Progenitor cell of endocrine pancreas (in vitro differentiated cells): ENCODE measurements around the gene RPL41. TPM values are rescaled to one million over a fixed set of nuclear protein-coding genes. Genes with fewer than 3 reads are reported as not detected.

ENCODE experiments used
- DNase-seq: peaks from one replicate; pipeline ENCODE4 v3.0.0; 2021; ENCODE audit warnings: low spot score; ENCODE audit not compliant: unreplicated experiment
- H3K27ac Mint-ChIP-seq: 2 replicates; pipeline ENCODE4 v1.8.0; 2021; ENCODE audit warnings: mild to moderate bottlenecking, moderate library complexity, mixed read lengths
- H3K27me3 Mint-ChIP-seq: 2 replicates; pipeline ENCODE4 v1.8.0; 2021; ENCODE audit warnings: mixed read lengths
- H3K36me3 Mint-ChIP-seq: 2 replicates; pipeline ENCODE4 v1.8.0; 2022; ENCODE audit warnings: mixed read lengths; ENCODE audit not compliant: insufficient read depth
- H3K4me1 Mint-ChIP-seq: 2 replicates; pipeline ENCODE4 v1.8.0; 2021; ENCODE audit warnings: low read depth, mixed read lengths
- H3K4me3 Mint-ChIP-seq: 2 replicates; pipeline ENCODE4 v1.8.0; 2021; ENCODE audit warnings: low read depth, mild to moderate bottlenecking, moderate library complexity, mixed read lengths
- H3K9me3 Mint-ChIP-seq: 2 replicates; pipeline ENCODE4 v1.8.0; 2021; ENCODE audit warnings: low read depth, mixed read lengths
- total RNA-seq: library from RNA; stranded (reverse); gene quantifications from 2 replicates; pipeline ENCODE4 v1.2.1, GENCODE V29; 2021
- TF ChIP-seq, protein P1 (sequence below): fragments of 200-600 bp; sonication (generic); IDR thresholded peaks from one replicate; pipeline ENCODE4 v1.5.0; 2021; ENCODE audit warnings: antibody characterized with exemption, mild to moderate bottlenecking; ENCODE audit not compliant: unreplicated experiment

Gene RPL41
- total RNA-seq, 1 donor from 2014 or later, result 3,912 TPM

DNA sequence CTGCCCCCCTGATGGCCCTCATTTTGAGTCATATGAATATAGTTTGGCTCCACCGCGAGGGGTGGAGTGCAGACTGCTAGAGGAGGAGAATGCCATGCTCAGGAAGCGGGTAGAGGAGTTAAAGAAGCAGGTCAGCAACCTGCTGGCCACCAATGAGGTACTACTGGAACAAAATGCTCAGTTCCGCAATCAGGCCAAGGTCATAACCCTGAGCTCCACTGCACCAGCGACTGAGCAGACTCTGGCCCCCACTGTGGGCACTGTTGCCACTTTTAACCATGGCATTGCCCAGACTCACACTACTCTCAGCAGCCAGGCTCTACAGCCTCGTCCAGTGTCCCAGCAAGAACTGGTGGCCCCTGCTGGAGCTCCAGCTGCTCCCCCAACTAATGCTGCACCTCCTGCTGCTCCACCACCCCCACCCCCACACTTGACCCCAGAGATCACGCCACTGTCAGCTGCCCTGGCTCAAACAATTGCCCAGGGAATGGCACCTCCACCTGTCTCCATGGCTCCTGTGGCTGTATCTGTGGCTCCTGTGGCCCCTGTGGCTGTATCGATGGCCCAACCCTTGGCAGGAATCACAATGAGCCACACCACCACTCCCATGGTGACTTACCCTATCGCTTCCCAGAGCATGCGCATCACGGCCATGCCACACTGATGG is 4.9 kb downstream of the RPL41 start:
- TF ChIP-seq, protein P1, sequence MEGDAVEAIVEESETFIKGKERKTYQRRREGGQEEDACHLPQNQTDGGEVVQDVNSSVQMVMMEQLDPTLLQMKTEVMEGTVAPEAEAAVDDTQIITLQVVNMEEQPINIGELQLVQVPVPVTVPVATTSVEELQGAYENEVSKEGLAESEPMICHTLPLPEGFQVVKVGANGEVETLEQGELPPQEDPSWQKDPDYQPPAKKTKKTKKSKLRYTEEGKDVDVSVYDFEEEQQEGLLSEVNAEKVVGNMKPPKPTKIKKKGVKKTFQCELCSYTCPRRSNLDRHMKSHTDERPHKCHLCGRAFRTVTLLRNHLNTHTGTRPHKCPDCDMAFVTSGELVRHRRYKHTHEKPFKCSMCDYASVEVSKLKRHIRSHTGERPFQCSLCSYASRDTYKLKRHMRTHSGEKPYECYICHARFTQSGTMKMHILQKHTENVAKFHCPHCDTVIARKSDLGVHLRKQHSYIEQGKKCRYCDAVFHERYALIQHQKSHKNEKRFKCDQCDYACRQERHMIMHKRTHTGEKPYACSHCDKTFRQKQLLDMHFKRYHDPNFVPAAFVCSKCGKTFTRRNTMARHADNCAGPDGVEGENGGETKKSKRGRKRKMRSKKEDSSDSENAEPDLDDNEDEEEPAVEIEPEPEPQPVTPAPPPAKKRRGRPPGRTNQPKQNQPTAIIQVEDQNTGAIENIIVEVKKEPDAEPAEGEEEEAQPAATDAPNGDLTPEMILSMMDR, result no peak
- Mint-ChIP-seq H3K9me3 (no peaks in the 10 kb centered on the region), H3K36me3 (peaks cover 11% of the 10 kb centered on the region), H3K4me1 (peaks cover 32% of the 10 kb centered on the region), H3K27ac (no peak overlapping the region), H3K27me3 (no peaks in the 10 kb centered on the region), H3K4me3 (no peak overlapping the region)
- no peak for DNase-seq

DNA sequence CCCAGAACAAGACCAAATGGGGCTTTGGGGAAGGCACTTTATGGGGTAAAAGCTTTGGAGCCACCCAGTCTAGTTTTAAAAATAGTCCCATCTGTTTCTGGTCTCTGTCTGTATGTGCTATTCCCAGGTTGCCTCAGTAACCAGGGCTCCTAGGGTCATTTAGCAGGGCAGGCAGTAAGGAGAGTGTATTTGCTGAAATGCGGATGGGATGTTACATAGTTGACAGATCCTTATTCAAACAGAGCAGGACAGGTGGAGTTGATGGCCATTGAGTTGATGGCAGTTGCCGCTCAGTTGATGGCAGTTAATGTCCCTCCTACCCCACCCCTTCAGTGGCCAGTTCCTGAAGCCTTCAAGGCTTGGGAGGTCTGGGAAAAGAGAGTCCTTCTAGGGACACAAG is 6.2 kb downstream of the RPL41 start:
- Mint-ChIP-seq H3K9me3 (no peaks in the 10 kb centered on the region), H3K27me3 (no peaks in the 10 kb centered on the region), H3K4me1 (peaks cover 43% of the 10 kb centered on the region), H3K4me3 (no peak overlapping the region), H3K27ac (no peak overlapping the region), H3K36me3 (peaks cover 4% of the 10 kb centered on the region)
- DNase-seq, result no peak
- TF ChIP-seq, protein P1, result no peak

DNA sequence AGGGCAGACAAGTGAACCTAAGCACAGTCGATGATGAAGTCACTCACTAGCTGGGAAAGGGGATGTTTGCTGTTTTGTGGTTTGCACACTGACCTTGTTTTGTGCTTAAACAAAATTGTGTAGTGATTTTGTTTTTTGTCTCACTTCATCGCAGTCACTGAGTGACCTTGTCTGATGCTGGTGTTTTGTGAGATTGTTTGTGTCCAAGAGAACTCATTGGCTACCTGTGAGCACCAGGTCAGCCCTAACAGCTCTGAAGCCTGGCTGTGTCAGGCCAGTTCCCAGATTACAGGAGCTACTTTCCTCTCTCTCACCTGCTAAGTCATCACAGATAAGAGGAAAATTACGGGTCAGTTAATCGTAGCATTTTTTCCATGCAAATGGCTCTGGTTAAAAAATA is 7.7 kb downstream of the RPL41 start:
- no peaks in the 10 kb centered on the region for H3K27me3 Mint-ChIP-seq
- H3K36me3 Mint-ChIP-seq, result peaks cover 2% of the 10 kb centered on the region
- peaks cover 41% of the 10 kb centered on the region for H3K4me1 Mint-ChIP-seq
- H3K27ac Mint-ChIP-seq, result peak overlapping the region; percentile 72
- H3K9me3 Mint-ChIP-seq, result no peaks in the 10 kb centered on the region
- no peak for DNase-seq
- no peak overlapping the region for H3K4me3 Mint-ChIP-seq
- TF ChIP-seq, protein P1, result no peak

DNA sequence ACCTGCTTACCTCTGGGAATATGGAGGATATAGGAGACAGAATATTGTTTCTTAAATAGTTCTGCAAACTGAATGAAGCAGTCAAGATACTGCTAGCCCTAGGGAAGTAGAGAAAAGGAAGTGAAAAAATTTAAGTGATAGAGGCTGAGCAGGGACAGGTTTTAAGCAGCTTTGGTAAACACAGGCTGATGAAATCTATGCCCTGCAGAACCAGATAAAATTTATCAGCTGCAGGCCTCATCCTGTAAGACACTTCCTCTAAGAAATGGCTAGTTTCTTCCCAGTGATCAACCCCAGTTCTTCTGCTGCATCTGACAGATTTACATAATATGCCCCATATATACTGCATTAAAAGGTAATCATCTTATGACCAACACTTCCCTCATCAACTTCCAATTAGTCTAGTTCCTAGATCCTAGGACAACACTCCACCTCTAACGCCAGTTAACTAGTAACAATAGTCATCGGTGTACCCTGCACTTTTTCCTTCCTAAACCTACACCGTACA is 10.4 kb downstream of the RPL41 start:
- Mint-ChIP-seq H3K9me3 (no peaks in the 10 kb centered on the region), H3K36me3 (peaks cover 9% of the 10 kb centered on the region), H3K4me1 (peaks cover 43% of the 10 kb centered on the region), H3K4me3 (peak overlapping the region; percentile 93), H3K27me3 (no peaks in the 10 kb centered on the region), H3K27ac (peak overlapping the region; percentile 99)
- TF ChIP-seq, protein P1, result no peak
- DNase-seq, result no peak

DNA sequence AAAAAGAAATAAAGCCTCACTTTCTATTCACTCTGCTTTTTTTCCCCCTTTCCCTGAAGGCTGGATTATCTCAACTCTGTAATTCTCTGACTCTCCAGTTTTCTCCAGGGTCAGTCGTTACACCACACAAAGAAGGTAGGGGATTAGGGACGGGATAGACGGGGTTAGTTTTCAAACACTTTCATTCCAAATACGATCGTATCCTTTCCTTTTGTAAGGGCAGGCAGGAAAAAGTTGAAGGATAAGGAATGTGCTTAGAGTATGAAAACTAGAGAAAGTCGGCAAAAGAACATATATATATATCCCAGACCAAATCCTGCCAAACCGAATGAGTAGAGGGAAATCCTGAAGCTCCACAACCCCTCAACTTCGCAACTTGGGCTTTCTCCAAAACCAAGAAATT is 11.1 kb downstream of the RPL41 start:
- Mint-ChIP-seq H3K9me3 (no peaks in the 10 kb centered on the region), H3K4me1 (peaks cover 42% of the 10 kb centered on the region), H3K27ac (peak overlapping the region; percentile 99), H3K27me3 (no peaks in the 10 kb centered on the region), H3K4me3 (peak overlapping the region; percentile 93), H3K36me3 (peaks cover 16% of the 10 kb centered on the region)
- no peak for DNase-seq
- TF ChIP-seq, protein P1, result no peak
